ENCODE data around the gene NACC2.

- TF ChIP-seq CTCF (IDR thresholded peaks at IDR 0.05): no peak
- no peak for TF ChIP-seq EP300 (IDR thresholded peaks at IDR 0.05)
Observed at GRCh38 chr9:135985889-135986288, 109.2 kb downstream of the NACC2 start.

All from gastroesophageal sphincter (tissue), 3 donors.